HEK293 (cell line): ENCODE measurements around the gene CREM.
A peak's percentile ranks its signal among the peaks of the same experiment; 100 is the strongest.

Experiments used
- ZBTB10 ChIP-seq: fragments of 450-650 bp; formaldehyde crosslinking; IDR thresholded peaks from 2 replicates; pipeline ENCODE4 v1.5.1; 2016; ENCODE audit warnings: missing biosample characterization, missing genetic modification characterization
- ZBTB11 ChIP-seq: fragments of 450-650 bp; formaldehyde crosslinking; conservative IDR thresholded peaks from 2 replicates; pipeline ENCODE4 v1.5.1; 2016; ENCODE audit warnings: low read depth, missing biosample characterization, missing genetic modification characterization
- ZBTB49 ChIP-seq: fragments of 450-650 bp; formaldehyde crosslinking; IDR thresholded peaks from 2 replicates; pipeline ENCODE4 v1.5.1; 2016; ENCODE audit warnings: missing biosample characterization, missing genetic modification characterization, low read depth
- ZFP69B ChIP-seq: fragments of 450-650 bp; formaldehyde crosslinking; IDR thresholded peaks from 2 replicates; pipeline ENCODE4 v1.5.1; 2016; ENCODE audit warnings: missing biosample characterization, missing genetic modification characterization
- ZNF146 ChIP-seq: fragments of 450-650 bp; formaldehyde crosslinking; IDR thresholded peaks from 2 replicates; pipeline ENCODE4 v1.5.1; 2016; ENCODE audit warnings: missing biosample characterization, missing genetic modification characterization
- ZNF155 ChIP-seq: fragments of 450-650 bp; formaldehyde crosslinking; IDR thresholded peaks from 2 replicates; pipeline ENCODE4 v1.5.1; 2016; ENCODE audit warnings: missing biosample characterization, missing genetic modification characterization
- ZNF19 ChIP-seq: fragments of 450-650 bp; formaldehyde crosslinking; IDR thresholded peaks from 2 replicates; pipeline ENCODE4; 2016; ENCODE audit warnings: missing biosample characterization, missing genetic modification characterization, low read depth
- ZNF248 ChIP-seq: fragments of 450-650 bp; formaldehyde crosslinking; IDR thresholded peaks from 2 replicates; pipeline ENCODE4 v1.5.1; 2017; ENCODE audit warnings: missing biosample characterization, missing genetic modification characterization
- ZNF280D ChIP-seq: fragments of 450-650 bp; formaldehyde crosslinking; IDR thresholded peaks from 2 replicates; pipeline ENCODE4 v1.5.1; 2016; ENCODE audit warnings: missing biosample characterization, missing genetic modification characterization
- ZNF302 ChIP-seq: fragments of 450-650 bp; formaldehyde crosslinking; IDR thresholded peaks from 2 replicates; pipeline ENCODE4 v1.5.1; 2016; ENCODE audit warnings: missing biosample characterization, missing genetic modification characterization, low read depth
- ZNF311 ChIP-seq: fragments of 450-650 bp; formaldehyde crosslinking; IDR thresholded peaks from 2 replicates; pipeline ENCODE4 v1.5.1; 2017; ENCODE audit warnings: missing biosample characterization, missing genetic modification characterization, borderline replicate concordance
- ZNF394 ChIP-seq: fragments of 450-650 bp; formaldehyde crosslinking; IDR thresholded peaks from 2 replicates; pipeline ENCODE4 v1.5.1; 2016; ENCODE audit warnings: missing biosample characterization, missing genetic modification characterization, mild to moderate bottlenecking, moderate library complexity, borderline replicate concordance
- ZNF426 ChIP-seq: fragments of 450-650 bp; formaldehyde crosslinking; IDR thresholded peaks from 2 replicates; pipeline ENCODE4 v1.5.1; 2017; ENCODE audit warnings: missing biosample characterization, missing genetic modification characterization, mild to moderate bottlenecking, inconsistent platforms, moderate library complexity
- ZNF501 ChIP-seq: fragments of 450-650 bp; formaldehyde crosslinking; IDR thresholded peaks from 2 replicates; pipeline ENCODE4 v1.5.1; 2016; ENCODE audit warnings: missing biosample characterization, missing genetic modification characterization
- ZNF518A ChIP-seq: fragments of 450-650 bp; formaldehyde crosslinking; conservative IDR thresholded peaks from 2 replicates; pipeline ENCODE4 v1.5.1; 2016; ENCODE audit warnings: low read depth, missing biosample characterization, missing genetic modification characterization
- ZNF548 ChIP-seq: fragments of 450-650 bp; formaldehyde crosslinking; IDR thresholded peaks from 2 replicates; pipeline ENCODE4 v1.5.1; 2016; ENCODE audit warnings: missing biosample characterization, missing genetic modification characterization
- ZNF571 ChIP-seq: fragments of 450-650 bp; formaldehyde crosslinking; IDR thresholded peaks from 2 replicates; pipeline ENCODE4 v1.5.0; 2017; ENCODE audit warnings: missing biosample characterization, missing genetic modification characterization
- ZNF621 ChIP-seq: fragments of 450-650 bp; formaldehyde crosslinking; IDR thresholded peaks from 2 replicates; pipeline ENCODE4 v1.5.1; 2017; ENCODE audit warnings: missing biosample characterization, missing genetic modification characterization
- ZNF670 ChIP-seq: fragments of 450-650 bp; formaldehyde crosslinking; IDR thresholded peaks from 2 replicates; pipeline ENCODE4 v1.5.1; 2016; ENCODE audit warnings: missing biosample characterization, missing genetic modification characterization, low read depth
- ZNF677 ChIP-seq: fragments of 450-650 bp; IDR thresholded peaks from 2 replicates; pipeline ENCODE4 v1.5.0; 2018; ENCODE audit warnings: missing biosample characterization, mild to moderate bottlenecking, missing genetic modification characterization, moderate library complexity
- ZNF830 ChIP-seq: fragments of 450-650 bp; IDR thresholded peaks from 2 replicates; pipeline ENCODE4 v1.5.0; 2018; ENCODE audit warnings: missing biosample characterization, missing genetic modification characterization, low read depth, mild to moderate bottlenecking, moderate library complexity

CREM gene

GRCh38 chr10:35195361-35196306 is 69.0 kb downstream of the CREM start (continued):
- no peak for TF ChIP-seq ZNF248 (tag by site-specific recombination)
- TF ChIP-seq ZBTB10 (tag by site-specific recombination) = no peak
- TF ChIP-seq ZNF501 (tag by site-specific recombination) = peak; percentile 76
- TF ChIP-seq ZNF571 = no peak
- no peak for TF ChIP-seq ZNF426 (tag by site-specific recombination)
- TF ChIP-seq ZNF19 (tag by site-specific recombination) = no peak
- no peak for TF ChIP-seq ZNF621 (tag by site-specific recombination)
- TF ChIP-seq ZNF394 (tag by site-specific recombination) = peak; percentile 87
- peak; percentile 55; the same call in 1 of the 2 replicates for TF ChIP-seq ZNF518A (tag by site-specific recombination)
- no peak for TF ChIP-seq ZNF155 (tag by site-specific recombination)
- peak; percentile 92 for TF ChIP-seq ZFP69B
- peak; percentile 79 for TF ChIP-seq ZNF146 (tag by site-specific recombination)
- no peak for TF ChIP-seq ZNF830 (tag by site-specific recombination)
- no peak for TF ChIP-seq ZBTB49
- no peak for TF ChIP-seq ZNF280D (tag by site-specific recombination)
- TF ChIP-seq ZBTB11 (tag by site-specific recombination) = peak; percentile 37
- TF ChIP-seq ZNF302 = no peak
- no peak for TF ChIP-seq ZNF548 (tag by site-specific recombination)
- TF ChIP-seq ZNF677 (tag by site-specific recombination) = no peak
- TF ChIP-seq ZNF670 (tag by site-specific recombination) = no peak
- no peak for TF ChIP-seq ZNF311
